ENCODE results near the gene RGS4. TPM values are rescaled to one million over a fixed set of nuclear protein-coding genes. Genes with fewer than 3 reads are reported as not detected.
"Not testable (repeated sequence)": the region's sequence is repeated elsewhere in the genome, so short reads cannot be mapped to it uniquely, and the experiment has no call there.

RGS4 gene
- total RNA-seq, 1 donor from 2014 or later, result 1.9 TPM

DNA sequence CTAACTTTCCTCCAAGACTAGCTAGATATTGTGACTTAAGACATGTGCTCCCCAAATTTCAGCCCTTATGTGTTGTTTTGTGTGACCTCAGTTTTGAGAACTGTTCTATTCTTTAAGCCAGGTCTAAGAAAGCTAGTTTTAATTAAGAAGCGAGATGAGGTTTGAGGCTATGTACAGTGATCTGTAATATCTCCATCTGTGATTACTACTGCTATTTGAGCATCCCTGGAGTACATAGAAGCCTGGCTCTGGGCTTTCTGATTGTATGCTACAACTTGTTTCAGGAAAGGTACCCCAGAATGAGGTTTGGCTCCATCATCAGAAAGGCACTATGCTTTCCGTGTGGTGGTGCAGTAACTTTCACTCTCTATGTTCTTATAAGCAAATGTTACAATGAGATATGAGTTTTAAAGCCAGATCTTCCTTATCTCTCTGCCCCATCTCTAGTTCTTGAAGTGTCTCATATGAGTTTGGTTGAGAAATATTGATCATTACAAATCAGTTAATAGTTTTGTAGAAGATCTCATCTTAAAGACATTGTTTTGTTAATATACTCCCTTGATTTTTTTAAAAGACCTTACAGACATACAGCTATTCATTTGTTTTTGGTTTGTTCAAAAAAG lies 605 bp downstream of the RGS4 start:
- no peak for DNase-seq

DNA sequence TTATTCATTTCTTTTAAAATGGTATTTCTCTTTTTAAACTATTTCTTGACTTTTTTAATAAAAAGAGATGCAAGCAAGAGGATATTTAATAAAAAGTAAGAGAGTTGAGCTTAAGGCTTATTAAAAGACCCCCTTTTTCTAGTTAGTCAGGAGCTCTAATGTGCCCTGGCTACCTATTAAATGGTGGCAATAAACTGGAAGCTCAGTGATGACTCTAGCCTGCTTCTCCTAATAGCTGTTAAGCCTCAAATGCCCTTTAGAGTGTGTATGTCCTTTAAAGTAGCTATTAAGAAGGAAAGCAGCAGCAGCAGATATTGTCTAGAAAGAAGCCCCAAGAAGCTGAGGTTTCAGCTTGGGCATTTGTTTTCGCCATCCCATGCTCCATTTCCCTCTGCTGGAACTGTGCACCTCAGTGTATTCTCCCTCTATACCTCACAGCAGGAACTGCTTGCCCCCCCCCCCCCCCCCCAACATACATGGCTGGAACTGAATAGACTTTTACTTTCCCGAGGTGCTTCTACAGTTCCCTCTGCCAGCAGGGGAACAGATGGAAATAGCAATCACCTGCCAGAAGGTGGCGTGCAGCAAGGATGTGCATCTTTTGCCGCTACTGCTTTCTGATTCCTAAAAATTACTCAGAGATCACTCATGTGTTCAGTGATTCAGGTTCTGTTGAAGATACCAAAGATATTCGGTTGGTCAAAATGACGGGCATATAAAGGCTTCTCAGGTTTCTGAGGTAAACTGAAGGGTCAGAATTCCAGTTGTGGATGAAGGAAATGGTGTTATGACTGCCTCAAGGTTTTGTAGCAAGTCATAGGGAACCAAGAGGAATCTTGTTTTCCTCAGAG lies 2.5 kb downstream of the RGS4 start:
- DNase-seq, result peak; percentile 36

DNA sequence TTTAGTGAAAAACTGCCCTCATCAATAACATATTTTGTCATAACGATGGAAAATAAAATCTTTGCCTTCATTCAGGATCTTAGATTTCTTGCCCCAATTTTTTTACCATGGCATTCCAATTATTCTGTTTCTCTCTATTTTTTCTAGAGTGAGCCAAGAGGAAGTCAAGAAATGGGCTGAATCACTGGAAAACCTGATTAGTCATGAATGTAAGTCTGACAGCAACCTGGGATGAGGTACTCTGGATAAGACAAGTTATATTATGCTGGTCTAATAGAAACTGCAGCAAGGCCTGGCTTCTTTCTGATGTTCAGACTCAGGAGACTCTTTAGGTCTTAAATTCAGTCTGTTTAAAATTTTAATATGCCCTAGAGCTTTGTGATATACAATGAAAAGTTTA lies 3.5 kb downstream of the RGS4 start:
- no peak for DNase-seq

DNA sequence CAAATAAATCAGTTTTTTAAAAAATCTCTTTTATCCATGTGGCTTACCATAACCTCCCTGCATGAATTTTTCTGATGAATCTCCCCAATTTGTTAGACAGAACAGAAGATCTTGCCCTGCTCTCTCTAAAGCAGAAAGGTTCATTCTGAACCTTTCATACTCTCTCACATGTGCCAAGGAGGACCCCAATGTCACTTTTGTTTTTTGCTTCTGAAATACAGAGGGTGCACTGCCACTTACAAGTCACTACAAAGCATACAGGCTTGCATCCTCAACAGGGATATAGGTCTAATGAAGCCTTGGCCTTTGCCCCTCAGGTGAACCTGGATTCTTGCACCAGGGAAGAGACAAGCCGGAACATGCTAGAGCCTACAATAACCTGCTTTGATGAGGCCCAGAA lies 4.8 kb downstream of the RGS4 start:
- DNase-seq, result no peak

DNA sequence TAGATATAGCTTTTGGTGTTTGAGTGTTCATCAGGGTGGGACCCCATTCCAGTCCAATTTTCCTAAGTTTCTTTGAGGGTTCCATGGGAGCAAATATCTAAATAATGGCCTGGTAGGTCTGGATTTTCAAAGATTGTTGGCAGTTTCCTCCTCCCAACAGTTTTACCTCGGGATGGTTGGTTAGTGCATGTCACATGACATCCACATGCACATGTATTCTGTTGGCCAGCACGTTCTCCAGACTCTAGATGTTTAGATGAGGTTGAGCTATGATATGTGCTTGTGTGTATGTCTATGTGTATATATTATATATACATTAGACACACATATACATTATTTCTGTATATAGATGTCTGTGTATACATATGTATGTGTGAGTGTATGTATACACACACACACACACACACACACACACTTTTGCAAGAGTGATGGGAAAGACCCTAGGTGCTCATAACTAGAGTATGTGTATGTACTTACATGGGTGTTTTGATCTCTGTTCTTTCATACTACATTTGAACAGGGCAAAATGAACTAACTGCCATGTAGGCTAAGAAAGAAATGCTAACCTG lies 5.6 kb downstream of the RGS4 start:
- DNase-seq, result no peak

DNA sequence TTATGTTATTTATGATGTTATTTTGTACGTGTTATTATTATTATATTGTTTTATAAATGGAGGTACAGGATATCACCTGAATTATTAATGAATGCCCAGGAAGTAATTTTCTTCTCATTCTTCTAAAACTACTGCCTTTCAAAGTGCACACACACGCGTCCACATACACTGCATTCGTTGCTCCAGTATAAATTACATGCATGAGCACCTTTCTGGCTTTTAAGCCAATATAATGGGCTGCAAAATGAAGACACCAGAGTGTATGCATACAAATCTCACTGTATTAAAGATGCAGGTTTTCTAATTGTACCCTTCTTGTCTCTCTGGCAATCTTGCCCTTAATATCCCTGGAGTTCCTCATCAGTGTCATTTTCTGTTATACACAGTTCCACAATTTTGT lies 6.9 kb downstream of the RGS4 start:
- DNase-seq, result no peak

DNA sequence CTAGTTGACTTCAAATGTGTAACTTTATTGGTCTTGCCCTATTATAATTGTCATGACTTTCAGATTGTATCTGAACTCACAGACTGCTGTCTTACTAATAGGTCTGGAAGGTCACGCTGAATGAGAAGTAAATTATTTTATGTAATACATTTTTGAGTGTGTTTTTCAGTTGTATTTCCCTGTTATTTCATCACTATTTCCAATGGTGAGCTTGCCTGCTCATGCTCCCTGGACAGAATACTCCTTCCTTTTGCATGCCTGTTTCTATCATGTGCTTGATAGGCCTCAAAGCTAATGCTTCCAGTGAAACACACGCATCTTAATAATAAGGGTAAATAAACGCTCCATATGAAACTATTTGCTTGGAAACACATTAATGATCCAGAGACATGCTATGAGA lies 7.3 kb downstream of the RGS4 start:
- no peak for DNase-seq

DNA sequence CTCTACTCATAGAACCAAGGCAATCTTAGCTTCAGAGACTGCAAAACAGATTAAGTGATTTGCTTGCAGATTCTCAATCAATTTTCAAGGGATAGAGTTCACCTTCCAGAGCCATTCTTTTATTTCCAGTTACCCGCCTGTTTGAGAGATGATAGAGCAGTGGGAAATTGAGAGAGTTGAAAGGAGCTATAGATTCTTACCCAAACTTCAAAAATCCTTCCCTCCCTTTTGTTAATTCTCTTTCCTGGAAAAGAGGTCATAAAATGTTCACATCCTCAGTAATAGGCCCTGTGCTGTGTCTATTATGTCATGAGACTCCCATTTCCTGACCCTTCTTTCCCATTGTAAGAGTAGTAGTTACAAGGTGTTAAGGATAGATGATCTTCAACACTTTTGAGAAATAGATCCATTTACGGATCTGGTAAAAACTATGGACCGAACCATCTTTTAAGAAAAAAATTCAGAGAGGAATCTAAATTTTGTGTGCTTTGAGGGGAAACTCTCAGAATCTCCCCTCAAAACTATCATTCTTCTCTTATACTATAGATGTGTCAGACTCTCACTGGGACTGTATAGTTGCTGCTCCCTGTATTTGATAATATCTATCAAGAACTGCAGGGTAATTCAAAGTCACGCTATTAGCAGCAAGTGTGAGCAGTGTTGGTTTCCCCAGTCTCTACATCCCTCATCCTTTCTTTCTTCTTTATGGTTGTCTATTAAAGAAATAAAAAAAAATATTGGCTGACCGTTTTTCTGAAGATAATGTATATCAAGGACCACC lies 8.0 kb downstream of the RGS4 start:
- no peak for DNase-seq

DNA sequence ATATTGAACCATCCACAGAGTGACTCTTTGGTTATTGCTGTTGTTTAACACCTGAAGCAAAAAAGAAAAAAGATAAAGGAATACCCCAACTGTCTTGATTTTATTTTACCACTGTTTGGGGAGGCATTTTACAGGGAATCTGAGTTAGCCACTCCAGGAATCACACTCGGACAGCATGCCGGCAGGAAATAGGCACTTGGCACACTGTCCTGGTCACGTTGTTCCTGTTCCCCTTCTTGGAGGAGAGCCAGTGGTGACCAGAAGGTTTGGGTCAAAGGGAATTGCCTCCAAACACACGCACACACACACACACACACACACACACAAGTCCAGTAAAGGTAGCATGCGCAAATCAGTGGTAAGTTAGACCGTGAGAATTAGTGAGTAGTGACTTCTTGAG lies 13.8 kb downstream of the RGS4 start:
- no peak for DNase-seq

DNA sequence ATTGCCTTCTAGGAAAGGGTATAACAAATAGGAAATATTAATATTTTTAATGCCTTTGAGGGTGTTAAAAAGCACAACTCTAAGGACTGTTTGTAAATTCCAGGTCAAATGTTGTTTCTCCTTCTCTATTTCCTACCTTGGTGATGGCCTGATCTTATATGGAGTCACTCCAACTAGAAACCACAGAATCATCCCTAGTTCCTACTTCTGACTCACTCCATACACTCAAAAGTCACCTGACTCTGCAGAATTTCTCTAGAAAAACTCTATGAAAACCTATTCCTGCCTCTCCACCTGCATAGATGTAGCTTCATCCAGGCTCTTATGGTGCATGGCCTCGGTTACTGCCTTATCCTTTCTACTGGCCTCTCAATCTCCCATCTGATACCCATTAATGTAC lies 14.5 kb downstream of the RGS4 start:
- no peak for DNase-seq

DNA sequence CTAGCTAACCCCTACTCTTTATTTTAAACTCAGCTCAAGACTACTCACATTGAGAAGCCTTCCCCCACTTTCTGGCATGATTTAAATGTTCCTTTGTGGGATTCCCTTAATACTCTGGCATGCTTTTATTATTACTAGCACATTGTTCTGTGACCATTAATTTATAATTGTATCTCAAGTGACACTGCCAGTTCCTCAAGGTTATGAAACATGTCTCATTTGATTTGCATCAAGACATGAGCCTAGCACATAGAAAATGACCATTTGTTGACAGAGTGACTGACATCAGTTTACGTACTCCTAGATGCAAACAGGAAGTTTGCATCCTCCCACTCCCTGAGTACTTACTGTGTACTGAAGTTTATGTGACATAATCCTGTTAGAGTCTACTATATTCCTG lies 15.2 kb downstream of the RGS4 start:
- DNase-seq, result no peak

DNA sequence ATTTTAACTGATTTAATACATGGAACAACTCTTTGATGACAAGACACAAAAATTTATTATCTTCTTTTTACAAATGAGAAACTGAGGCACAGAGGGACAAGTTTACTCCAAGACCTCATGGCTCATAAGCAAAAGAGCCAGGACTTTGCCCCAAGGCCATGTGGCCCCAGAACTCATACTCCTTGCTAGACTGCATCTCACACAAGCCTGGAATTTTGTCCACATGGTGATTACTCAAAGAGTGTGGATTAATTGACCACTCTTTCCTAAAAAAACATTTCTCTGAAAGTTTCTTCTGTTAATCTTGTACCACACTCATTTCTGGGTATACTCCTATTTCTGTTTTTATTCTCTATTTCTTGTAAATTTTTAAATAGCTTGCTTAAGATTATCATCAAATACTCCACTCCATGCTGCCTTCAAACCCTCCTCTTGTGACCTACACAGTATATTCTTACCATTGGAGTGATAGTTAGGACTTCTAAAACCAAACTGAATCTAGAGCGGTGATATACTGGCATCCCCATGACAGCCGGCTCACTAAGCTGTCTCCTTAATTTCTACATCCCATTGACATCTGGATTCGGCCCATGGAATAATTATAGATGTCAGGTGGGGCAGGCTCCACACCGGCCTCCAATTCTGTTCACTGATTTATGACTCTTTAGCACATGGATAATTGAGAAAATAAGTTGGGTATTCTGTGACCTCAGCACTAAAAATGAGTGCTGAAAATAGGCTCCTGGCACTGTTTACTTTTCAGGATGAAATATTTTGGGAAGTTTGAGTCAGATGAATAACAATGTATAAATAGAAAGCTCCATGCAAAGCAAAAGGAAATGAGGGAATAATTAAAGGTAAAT lies 16.1 kb downstream of the RGS4 start:
- no peak for DNase-seq

DNA sequence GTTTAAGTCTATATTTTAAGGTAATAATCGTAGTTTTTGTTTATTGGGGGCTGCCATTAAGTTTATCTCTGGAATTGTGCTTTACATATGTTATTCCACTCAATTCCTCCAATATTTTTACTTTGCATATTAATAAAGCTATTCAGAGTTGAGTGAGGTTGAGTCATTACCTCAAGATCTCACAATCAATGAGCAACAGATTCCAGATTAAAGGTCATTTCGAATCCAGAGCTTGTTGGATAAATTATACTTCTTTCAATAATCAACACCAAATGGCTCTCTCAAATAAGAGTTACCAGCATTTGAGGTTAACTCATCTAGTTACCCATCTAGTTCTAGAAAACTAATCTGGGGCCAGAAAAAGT lies 16.7 kb downstream of the RGS4 start:
- DNase-seq, result no peak

DNA sequence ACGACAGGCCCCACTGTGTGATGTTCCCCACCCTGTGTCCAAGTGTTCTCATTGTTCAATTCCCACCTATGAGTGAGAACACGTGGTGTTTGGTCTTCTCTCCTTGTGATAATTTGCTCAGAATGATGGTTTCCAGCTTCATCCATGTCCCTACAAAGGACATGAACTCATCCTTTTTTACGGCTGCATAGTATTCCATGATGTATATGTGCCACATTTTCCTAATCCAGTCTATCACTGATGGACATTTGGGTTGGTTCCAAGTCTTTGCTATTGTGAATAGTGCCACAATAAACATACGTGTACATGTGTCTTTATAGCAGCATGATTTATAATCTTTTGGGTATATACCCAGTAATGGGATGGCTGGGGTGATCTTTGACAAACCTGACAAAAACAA lies 20.0 kb downstream of the RGS4 start:
- not testable (repeated sequence) for DNase-seq

DNA sequence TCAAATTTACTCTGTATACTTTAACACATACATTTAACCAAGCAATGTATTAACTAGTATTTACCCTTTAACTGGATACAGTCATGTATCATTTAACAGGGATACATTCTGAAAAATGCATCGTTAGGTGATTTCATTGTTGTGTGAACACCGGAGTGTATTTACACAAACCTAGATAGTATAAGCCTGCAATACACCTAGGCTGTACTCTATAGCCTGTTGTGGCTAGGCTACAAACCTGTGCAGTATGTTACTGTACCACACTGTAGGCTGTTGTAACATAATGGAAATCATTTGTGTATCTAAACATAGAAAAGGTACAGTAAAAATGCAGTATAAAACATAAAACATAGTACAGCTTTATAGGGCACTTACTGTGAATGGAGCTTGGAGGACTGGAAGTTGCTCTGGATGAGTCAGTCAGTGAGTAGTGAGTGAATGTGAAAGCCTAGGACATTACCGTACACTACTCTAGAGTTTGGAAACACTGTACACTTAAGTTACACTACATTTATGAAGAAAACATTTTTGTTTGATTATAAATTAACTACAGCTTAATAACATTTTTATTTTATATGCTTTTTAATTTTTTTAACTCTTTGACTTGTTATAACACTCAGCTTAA lies 21.3 kb downstream of the RGS4 start:
- no peak for DNase-seq

DNA sequence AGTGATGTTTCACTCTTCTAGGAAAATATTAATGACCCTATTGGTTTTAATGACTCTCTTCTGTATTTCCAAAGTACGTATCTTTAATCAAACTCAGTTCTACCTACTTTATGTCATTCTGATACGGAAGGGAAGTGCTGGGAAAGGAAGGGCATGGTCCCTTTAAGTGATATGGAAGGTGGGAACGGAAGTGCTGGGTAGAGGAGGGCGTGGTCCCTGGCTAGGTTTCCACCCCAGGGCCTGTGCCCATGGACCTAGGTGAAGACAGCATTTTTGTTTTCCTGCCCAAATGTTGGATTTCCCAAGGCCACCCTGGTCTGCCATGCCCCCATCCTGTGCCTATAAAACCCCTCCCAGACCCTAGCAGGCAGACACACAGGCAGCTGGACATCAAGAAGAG lies 24.0 kb downstream of the RGS4 start:
- DNase-seq, result no peak

DNA sequence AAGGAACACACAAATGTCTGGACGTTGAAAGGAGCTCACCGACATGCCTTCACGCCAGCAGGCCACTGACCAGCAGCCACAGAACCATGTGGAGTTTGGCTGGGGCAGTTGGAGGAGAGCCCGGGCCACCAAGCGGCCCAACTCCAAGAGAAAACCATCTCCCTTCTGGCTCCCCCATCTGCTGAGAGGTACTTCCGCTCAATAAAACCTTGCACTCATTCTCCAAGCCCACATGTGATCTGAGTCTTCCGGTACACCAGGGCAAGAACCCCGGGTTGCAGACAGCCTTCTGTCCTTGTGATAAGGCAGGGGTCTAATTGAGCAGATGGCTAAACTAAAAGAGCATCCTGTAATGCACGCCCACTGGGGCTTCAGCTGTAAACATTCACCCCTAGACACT lies 24.4 kb downstream of the RGS4 start:
- no peak for DNase-seq

DNA sequence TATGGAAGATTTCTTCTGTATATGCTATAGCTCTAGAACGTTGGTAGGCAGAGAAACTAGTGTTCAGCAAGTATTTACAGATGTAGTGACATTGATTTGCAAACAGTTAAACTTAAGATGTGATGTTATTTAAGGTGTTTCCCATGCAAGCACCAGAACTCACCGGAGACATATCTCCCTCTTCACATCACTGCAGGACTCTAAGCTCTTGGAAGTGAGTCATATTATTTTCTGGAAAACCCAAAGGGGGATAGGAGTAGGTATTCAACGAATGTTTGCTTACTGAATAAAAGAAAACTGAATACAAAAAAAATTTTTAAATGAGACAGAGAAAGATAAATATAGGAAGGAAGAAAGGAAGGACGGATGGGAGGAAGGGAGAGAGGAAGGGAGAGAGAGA lies 25.0 kb downstream of the RGS4 start:
- no peak for DNase-seq

DNA sequence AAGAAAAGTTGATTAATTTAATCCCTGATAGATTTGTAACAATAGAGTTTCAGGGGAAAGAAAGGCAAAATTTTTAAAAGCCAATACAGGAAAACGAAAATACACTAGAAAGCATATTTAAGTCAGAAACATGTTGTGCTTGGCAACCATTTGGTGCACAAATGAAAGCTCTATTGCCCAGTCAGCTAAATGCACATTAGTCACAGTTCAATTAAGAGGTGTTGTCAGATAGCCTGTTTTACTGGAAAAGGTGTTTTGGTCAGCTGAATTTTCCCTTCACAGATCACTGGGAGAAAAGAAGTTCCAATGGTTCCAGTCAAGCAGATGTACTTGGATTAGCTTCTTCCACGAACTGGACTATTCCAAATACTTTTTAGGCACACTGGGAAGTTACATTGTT lies 25.4 kb downstream of the RGS4 start:
- DNase-seq, result no peak

DNA sequence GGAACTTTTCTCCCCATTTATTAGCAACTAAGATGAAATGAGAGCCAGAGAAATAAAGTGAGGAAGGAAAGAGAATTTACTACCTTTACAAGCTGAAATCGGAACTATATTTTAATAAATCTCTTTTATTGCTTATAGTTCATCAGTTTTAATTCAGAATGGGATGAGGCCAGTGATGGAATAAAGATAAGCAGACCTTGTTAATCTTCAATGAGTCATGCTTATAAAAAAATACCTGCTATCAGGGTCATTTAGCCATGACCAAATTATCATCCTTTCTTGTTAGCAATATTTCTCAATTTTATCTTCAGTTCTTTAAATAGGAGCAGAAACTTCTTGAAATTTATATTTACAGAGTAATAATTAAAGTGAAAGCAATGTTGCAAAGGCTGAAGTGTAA lies 26.1 kb downstream of the RGS4 start:
- no peak for DNase-seq

DNA sequence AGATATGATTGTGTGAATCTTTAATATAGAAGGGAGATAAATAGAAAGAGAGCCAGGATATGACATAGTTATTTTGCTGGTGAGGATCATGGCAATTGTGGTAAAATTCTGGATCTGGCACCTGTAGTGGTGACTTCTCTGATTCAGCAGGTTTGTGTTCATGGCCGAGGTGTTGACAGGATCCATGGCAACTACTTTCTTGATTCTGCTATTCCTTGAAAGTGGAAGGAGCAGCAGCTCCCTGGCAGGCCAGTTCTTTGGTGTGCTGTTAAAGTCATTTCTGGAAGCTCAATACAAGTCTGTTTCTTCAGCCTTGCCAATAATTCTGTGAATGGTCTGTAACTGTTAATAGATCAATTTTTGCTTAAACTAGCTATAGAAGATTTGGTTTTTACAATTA lies 33.4 kb downstream of the RGS4 start:
- no peak for DNase-seq
